ENCODE data around the gene CTNNA2. TPM values are rescaled to one million over a fixed set of nuclear protein-coding genes. Genes with fewer than 3 reads are reported as not detected.

Gene CTNNA2
- total RNA-seq, 1 experiment from 2014 or later, result 0.02 TPM

DNA sequence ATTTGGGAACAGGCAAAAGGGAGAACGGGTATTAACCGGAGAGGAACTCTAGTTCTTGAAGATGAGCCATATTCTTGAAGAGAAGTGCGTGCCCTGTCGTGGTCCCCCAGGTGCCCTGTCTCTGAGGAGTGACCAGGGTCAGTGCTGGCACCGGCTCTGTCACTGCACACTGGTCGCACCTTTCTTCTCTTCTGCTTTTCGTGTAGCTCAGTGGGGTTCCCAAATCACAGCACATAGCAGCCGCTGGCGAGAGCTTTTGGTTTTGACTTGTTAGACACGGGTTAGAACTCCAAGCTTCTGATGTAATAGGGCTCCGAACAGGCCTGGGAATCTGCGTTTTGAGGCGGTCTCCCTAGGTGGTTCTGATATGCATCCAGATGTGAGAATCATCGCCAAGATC, 810.1 kb downstream of the CTNNA2 start:
- DNase-seq (ENCODE audit: low read depth), result no peak

DNA sequence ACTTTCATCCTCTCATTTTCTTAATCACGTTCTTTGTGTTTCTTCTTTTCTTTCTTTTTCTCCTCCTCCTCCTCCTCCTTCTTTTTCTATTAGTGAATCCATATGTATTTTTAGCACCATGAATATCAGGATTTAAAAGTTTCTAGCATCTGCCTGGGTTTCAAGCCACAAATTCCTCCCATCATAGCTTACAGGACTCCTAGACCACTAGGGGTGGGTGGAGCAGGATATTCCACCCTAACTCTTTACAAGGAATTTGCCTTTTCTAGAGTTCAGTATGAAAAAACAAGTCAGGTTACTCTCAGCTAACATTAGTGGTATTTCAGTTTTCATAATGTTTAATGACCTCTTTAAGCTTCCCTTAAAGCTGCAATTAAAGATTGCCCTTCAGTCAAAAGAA, 810.8 kb downstream of the CTNNA2 start:
- DNase-seq (ENCODE audit: low read depth), result no peak

DNA sequence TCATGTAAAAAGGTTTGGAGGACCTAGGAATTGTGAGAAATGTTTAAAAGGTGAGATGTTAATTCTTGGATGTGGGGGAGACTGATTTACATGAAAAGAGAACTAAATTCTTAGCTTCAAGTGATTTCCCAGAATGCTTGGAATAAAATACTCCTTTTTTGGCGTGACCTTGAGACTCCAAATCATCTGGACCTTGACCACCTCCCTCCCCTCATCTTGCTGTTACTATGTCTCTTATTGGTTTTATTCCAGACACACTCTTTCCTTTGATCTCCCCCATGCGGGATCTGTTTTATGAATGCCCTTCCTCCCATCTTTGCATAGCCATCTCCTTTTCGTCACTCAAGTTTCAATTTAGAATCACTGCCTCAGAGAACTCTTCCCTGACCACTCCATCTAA, 811.7 kb downstream of the CTNNA2 start:
- DNase-seq (ENCODE audit: low read depth), result no peak

DNA sequence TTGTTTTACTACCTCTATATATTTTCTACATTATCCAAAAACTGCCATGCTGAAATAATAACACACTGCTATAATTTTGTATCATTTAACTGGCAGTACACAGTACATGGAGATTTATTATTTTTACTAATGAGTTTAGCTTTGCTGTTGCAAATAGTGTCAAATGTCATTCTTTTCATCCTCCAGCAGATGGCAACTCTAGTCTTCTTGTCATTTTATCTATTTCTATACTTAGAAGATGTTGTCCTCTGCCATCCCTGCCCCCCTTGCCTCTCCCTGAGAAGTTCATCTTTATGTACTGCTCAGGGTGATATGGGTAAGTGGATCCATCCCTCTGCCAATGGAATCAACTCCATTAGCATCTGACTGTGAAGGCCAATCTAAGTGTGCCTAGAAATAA, 813.4 kb downstream of the CTNNA2 start:
- peak; percentile 20 for DNase-seq (ENCODE audit: low read depth)

DNA sequence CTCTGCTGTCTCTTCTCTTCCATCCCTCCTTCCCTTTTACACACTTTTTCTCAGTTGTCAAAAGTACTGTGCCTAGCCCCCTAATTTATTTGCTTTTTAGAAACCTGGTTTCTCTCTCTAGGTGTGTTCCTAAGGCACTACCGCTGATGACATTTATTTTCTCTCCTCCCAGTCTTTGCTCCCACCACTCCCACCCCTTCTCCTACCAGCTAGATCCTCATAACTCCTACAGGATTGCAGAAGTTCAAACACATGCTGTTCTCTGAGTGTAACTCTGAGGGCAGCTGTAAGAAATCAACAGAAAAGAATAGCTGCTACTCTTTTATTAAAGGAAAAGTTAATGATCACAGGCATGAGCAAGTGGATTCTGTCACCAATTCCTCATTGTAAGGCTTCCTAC, 814.0 kb downstream of the CTNNA2 start:
- DNase-seq (ENCODE audit: low read depth), result no peak

DNA sequence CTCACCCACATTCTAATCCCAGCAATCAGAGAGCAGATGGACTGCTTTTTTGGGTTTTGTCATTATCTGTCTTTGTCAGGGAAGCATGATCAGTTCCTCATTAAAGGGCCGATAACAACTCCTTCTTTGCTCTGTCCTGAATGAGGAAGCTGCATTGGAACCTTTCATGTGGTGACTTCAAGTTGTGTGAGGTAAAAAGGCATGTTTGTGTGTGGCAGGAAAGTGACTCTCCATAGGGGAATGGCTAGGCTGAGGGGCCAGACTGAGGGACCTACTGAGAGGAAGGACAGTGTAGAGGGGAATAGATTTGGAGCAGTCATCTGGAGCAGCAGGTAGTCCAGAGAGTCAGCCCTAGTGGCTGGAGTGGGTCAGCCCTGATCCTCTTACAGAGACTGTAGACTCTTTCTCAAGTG, 815.3 kb downstream of the CTNNA2 start:
- DNase-seq (ENCODE audit: low read depth), result no peak

DNA sequence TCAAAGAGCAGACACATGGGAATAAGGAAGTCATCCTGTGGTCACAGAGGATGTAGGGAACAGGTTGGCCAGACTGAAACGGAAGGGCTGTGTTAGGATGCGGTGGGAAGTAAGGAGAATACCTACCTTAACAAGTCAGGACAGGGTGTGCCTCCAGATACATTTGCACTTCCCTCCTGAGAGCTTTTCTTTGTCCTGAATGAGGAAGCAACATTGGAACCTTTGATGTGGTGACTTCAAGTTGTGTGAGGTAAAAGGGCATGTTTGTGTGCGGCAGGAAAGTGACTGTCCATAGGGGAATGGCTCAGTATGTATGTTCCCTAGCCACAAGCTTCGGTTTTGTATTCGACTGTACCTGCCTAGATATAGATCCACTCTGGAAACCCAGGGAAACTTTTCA, 816.6 kb downstream of the CTNNA2 start:
- DNase-seq (ENCODE audit: low read depth), result no peak

DNA sequence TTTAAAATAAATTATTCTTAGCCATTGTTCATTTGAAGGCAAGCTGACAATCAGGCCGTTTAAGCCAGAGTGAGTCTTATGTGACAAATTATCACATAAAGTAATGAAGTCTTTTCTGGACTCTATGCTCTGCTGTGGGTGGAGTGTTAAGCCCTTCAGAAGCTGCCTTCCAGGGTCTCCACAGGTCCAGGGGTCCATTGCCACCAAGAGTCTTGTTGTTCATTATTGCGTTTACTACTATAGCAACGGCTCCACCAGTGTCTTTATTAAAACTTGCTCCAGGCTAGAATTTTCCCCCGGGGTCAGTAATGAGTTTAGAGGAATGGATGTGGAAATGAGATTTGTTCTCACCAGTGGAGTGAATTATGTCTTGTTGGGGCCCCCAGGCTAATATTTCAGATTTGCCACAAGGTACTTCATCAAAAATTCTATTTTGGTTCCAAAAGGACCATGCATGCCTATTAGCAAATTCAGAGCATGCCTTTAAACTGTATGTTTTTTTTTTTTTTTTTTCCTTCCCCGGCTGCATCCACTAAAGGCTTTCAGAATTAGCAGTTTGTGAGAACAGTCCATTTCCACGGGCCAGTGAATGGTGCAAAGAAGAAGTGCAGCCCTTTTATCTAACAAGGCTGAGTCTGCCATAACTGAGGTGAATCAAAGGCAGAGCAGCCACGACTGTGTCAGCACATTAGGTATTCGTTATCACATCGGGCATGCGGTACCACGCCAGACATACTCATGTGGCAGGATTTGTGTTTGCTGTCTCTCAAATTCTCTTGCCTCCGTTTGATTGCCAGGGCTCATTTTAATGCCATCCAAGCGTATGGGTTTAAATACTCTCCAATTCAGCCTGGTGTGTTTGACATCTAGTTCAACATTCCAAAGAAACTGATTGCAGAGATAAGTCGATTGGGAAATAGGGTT, 817.9 kb downstream of the CTNNA2 start:
- no peak for DNase-seq (ENCODE audit: low read depth)

DNA sequence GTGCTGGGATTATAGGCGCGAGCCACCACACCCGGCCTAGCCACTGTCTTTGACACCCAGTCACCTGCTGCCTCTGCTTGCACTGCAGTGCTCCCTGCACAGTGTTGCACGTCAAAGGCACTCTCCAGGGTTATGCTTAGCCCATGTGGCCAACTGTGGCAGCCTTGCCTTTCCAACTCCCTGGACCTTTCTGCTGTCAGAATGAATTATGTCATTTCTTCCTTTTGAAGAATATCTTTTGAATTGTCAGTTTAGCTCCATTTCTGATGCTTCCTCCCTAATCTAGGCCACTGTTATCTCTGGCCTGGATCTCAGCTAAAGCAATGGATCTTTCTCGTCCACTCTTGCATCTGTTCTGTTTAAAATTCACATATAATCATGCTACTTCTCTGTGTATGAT, 821.0 kb downstream of the CTNNA2 start:
- DNase-seq (ENCODE audit: low read depth), result no peak

DNA sequence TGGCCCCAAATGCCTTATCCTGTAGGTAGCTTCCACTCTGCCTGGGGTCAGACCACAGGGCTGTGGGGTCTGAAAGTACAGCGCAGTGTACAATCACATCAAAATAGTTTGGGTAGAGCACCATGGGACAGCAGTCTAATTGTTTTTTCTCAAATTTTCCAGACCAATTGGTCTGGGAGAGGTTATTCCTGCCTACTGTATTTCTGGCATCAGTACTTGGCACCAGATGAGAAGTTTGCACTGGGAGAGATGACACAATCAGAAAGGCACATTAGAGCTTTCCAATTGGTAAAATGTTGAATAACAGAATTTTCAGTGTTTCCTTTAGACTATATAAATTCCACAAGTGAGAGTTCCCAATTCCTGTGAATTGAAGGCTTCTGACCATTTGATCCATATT, 822.6 kb downstream of the CTNNA2 start:
- no peak for DNase-seq (ENCODE audit: low read depth)

DNA sequence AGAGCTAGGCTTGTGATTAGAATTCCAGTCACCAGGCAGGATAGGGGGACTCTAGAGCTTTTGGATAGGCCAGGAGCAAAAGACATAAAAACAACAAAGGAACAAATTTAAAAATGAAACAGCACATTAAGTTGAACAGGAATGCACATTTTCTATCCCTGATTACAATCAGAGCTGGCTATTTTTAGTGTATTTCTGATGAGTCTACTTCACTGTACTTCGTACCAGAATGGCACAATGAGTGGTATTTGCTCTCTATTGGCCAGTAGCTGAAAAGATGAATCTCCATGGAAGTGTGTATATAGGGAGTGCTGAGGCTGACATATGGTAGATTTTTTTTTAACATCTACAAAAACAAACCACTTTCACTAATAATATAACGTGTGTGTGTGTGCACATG, 825.9 kb downstream of the CTNNA2 start:
- no peak for DNase-seq (ENCODE audit: low read depth)

DNA sequence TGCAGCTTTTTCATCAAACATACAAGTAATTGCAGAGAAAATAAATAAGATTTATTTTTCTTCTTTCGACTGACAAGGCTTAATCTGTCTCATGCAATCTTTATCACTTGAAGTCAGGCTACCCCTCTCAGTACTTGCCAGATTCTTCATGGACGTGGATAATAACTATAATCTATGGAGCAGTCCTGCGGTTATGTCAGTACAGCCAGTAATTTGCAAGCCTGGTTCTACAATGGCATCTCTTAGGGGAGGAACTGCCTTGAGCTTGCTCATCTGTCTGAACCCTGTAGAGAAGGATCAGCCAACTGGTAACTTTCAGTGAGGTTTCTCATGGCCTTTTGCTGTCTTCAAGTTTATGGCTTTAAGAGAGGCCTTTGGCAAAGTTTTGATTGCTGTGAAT, 827.2 kb downstream of the CTNNA2 start:
- no peak for DNase-seq (ENCODE audit: low read depth)

DNA sequence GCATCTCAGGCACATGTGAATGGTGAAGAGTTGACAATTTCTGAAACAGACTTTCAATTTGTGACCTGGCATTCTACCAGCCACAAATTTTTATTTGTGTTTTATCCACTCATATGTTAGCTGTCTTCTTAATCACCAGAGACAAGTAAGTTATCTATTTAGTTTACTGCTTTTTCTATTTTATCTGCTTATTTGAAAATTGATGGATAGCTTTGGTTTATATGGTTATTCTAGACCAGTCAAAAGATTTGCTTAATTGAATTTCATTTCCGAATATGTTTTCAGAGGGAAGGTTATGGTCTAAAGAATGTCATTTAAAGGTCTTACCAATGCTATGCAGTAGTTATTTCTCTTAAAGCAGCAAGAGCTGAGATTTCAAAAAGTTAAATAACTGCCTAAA, 835.2 kb downstream of the CTNNA2 start:
- no peak for DNase-seq (ENCODE audit: low read depth)

DNA sequence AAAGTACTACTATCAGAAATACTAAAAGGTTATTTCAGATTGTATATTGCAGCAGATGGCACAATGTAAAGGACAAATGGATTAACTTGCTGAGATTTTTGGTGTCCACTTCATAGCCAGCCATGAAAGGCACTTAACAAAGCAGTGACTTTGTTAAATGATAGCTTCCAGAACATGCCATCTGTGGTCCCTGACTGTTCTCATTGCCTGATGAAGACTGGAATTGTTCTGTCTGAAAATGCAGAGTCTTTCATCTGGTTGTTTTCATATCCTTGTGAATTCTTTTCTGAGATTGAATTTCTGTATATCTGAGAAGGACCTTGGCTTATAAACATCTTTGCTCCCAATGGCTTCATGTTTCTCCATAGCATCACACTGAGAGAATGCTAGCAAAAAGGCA, 836.1 kb downstream of the CTNNA2 start:
- DNase-seq (ENCODE audit: low read depth), result no peak

DNA sequence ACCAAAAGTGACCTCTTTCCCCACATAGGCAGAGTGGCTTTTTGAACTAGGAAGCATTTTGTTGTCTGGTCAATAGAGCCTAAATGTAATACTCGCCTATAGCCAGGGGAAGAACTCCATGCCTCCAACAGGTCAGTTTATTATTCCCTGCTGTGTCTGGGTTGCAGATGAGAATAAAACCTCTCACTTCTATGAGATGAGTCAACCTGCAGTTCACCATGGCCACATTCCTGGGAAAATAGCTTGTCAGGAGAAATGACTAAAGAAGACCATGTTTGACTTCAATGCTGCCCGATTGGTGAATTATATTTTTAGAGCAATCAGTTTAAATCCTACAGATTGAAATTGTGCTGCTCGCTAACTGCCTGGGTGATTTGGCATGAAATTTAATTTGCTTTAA, 838.4 kb downstream of the CTNNA2 start:
- DNase-seq (ENCODE audit: low read depth), result peak; percentile 5

DNA sequence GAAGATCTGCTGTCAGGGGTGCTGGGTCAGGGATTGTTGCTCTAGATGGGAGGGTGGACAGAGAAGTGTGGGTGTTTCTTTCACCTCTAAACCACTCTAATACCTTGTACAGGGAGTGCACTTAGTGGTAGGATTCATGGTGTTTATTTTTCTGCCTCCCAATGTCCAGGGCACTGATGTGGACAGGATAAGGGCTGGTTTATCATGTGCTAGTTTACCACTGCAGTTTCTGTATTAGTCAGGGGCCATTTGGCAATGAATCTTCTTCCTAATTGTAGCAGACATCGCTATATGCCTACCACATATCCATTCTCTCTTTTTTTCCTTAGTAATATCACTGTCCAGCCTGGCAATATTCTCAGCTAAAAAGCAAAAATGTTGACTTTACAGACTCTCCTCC, 842.0 kb downstream of the CTNNA2 start:
- DNase-seq (ENCODE audit: low read depth), result no peak

DNA sequence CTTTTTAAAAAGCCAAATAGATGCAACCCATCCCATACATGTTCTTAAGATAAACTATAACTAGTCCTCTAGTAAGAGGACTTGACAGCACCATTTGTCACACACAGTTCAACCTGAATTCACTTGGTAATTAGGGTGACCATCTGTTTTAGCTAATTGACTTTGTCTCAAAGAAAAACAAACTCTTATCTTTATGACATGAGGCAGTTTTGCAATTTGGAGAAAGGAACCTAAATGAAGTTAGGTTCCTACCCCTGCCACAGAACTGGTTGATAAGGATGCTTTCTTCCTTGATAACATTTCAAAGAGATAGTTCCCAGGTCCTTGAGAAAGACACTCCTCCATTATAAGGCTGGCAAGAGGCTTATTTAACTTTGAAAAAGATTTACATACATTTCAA, 849.1 kb downstream of the CTNNA2 start:
- DNase-seq (ENCODE audit: low read depth), result no peak

DNA sequence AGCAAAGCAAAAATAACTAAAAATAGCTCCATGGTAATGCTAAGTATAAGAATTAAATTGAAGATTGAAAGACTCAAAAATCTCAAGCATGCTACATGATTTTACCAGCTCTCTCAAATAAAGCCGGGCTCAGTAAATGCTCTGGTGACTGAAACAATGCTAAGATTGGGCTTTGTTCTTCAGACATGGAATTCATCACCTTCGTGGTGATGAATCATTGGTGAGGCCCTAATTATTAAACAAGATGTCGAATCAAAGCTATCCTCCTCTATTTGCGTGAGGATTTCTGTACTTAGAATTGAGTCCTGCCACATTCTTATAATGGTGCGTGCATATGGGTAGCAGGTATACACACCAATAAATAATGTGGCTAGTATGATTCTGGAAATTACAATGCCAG, 850.5 kb downstream of the CTNNA2 start:
- no peak for DNase-seq (ENCODE audit: low read depth)

DNA sequence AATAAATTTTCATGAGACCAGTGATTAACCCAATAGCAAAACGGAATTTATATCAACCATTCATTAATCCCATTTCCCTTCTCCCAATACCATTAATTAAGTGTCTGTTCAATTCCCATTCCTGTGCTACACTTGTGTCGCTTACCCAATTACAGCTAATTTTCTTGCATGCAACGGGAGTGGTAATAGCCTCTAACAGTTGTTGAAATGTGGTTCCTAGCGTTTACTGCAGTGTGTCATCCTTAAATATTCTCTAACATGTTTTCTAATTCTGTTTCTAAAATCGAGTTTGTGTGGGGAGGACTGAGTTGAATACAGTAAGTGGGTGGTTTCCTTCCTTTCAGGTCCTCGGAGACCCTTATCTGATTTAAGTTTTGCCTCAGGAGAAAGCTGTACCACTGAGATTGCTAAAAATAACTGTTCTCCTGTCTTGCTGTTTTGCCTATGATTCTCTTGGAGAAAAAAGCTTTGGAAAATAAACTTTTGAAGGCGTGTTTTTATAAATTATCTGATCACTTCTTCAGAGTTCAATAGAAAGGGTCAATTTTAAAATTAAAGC, 851.0 kb downstream of the CTNNA2 start:
- no peak for DNase-seq (ENCODE audit: low read depth)

DNA sequence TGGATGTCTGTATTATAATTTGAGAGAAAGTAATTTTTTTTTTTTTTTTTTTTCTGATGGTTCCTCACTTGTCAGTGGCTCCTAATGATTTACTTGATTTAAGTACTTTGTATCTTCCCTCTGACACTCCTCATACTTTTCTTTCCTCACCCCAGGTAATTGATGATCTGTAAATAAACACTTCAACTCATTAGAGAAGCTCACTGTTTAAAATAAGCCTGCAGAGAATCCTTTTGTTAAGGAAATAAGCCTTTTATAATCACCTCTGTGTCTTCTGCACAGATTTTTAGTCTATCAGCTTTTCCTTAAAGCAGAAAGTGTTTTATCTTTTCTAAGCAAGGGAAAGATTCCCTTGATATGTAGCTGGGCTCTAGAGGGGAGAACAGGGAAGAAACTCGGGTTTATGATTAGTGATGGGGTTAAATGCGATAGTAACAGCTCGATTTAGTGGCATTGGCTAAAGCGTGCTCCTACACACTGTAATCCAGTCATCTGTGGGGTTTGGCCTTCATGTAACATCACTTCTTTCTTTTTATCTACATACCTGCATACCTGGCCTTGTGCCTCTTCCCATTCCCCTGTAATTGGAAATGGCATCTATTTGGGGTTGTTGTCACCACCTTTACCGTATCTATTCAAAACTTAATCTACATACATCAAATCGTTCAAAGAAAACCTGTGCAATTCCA, 851.8 kb downstream of the CTNNA2 start:
- DNase-seq (ENCODE audit: low read depth), result no peak

DNA sequence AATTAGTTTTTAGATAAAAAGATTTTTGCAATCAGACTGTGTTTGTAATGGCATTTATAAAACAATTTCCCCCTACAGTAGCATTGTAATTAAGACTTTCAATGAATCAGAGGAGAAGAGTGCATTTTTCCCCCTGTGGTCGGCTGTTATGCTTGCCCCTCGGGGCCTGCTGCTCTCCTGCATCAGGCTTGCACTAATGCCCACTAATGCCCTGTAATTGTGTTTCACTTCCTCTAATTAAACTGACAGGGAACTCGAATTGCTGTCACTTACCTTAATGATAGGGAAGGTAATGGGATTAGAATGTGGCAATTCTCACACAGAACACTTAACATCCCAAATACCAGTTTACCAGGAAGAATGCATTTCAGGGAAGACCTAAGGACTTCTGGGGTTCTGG, 852.9 kb downstream of the CTNNA2 start:
- DNase-seq (ENCODE audit: low read depth), result no peak

DNA sequence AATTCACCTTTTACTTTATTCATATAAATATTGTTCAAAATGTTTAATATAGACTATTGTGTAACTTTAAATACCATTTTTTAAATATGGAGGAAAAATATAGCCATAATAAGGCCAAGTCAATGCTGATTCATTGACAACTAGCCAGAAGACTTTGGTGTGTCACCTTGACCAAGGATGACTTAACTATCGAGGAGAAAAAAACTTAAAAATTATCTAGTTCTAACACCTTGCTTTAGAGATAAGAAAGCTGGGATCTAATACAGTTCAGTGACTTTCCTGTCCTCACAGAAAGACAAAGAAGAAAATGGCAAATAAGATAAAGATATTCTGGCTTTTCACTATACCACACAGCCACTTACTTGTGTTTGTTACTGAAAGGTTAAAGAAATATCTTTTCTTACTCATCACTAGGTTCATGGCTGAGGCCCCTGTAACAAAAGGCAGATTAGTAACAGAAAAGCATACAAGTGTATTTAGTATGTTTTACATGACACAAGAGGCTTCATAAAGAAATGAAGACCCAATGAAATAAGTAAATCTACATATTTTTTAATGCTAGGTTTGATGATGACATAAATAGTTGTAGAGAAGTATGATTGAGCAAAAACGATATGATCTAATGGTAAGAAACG, 857.6 kb downstream of the CTNNA2 start:
- DNase-seq (ENCODE audit: low read depth), result no peak

DNA sequence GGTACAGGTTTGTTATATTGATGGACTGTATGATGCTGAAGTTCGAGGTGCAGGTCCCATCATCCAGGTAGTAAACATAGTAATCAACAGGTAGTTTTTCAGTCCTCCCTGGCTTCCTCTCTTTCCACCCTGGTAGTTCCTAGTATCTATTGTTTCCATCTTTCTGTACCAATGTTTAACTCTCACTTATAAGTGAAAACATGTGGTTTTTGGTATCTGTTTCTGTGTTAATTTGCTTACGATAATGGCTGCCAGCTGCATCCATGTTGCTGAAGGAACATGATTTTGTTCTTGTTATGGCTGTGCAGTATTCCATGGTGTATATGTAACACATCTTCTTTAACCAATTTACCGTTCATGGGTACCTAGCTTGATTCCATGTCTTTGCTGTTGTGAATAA, 861.3 kb downstream of the CTNNA2 start:
- no peak for DNase-seq (ENCODE audit: low read depth)

Measured in M059J (cell line).